CD4-positive, CD25-positive, alpha-beta regulatory T cell (primary cell): Measurements from ENCODE around the gene ESR1. TPM values are rescaled to one million over a fixed set of nuclear protein-coding genes. Genes with fewer than 3 reads are reported as not detected.

Experiments
- ATAC-seq, 2 donors: fragments of 150-1000 bp; cut with Tn5 transposase; one replicate each; pipeline ENCODE4 v1.10.0; 2021; ENCODE audit warnings: low read depth in 2 of 2, moderate number of reproducible peaks in 2 of 2, moderate library complexity in 1 of 2
- DNase-seq, 3 donors: peaks; one replicate each; pipeline versions ENCODE4 v3.0.0 to v3.0.0-alpha.2; 2012 to 2022; ENCODE audit warnings: mixed read lengths in 1 of 3
- H3K27ac ChIP-seq: one replicate; pipeline ENCODE4 v1.7.0; 2013; ENCODE audit warnings: mild to moderate bottlenecking, low read length; ENCODE audit not compliant: insufficient read depth, poor library complexity, severe bottlenecking
- H3K27me3 ChIP-seq: one replicate; pipeline ENCODE4 v1.7.0; 2013; ENCODE audit warnings: low read length; ENCODE audit not compliant: control insufficient read depth, insufficient read depth
- H3K36me3 ChIP-seq: one replicate; pipeline ENCODE4 v1.7.0; 2013; ENCODE audit warnings: mild to moderate bottlenecking, low read length, moderate library complexity; ENCODE audit not compliant: control insufficient read depth, insufficient read depth
- H3K4me1 ChIP-seq: 2 replicates; pipeline ENCODE4 v1.7.0; 2013; ENCODE audit warnings: mild to moderate bottlenecking, low read length; ENCODE audit not compliant: insufficient read depth, control insufficient read depth, poor library complexity, severe bottlenecking
- H3K4me3 ChIP-seq: one replicate; pipeline ENCODE4 v1.7.0; 2013; ENCODE audit warnings: low read depth, mild to moderate bottlenecking, low read length, moderate library complexity
- H3K9me3 ChIP-seq, 2 experiments: 1 replicate in 1 of 2; 2 replicates in 1 of 2; pipeline ENCODE4 v1.7.0; 2013; ENCODE audit warnings: low read length in 2 of 2, mild to moderate bottlenecking in 1 of 2, moderate library complexity in 1 of 2; ENCODE audit not compliant: control insufficient read depth in 2 of 2
- H3K27ac Mint-ChIP-seq, 3 donors: one replicate each; pipeline ENCODE4 v1.8.0; 2020 to 2022; ENCODE audit warnings: mild to moderate bottlenecking in 3 of 3, mixed read lengths in 3 of 3, moderate library complexity in 2 of 3
- H3K27me3 Mint-ChIP-seq: one replicate; pipeline ENCODE4 v1.8.0; 2022; ENCODE audit warnings: mild to moderate bottlenecking, mixed read lengths
- H3K36me3 Mint-ChIP-seq: one replicate; pipeline ENCODE4 v1.8.0; 2020; ENCODE audit warnings: mixed read lengths
- H3K4me1 Mint-ChIP-seq, 4 donors: one replicate each; pipeline ENCODE4 v1.8.0; 2020 to 2022; ENCODE audit warnings: mixed read lengths in 4 of 4, mild to moderate bottlenecking in 1 of 4
- H3K4me3 Mint-ChIP-seq, 4 donors: one replicate each; pipeline ENCODE4 v1.8.0; 2020 to 2022; ENCODE audit warnings: mild to moderate bottlenecking in 4 of 4, mixed read lengths in 4 of 4, moderate library complexity in 3 of 4
- H3K9me3 Mint-ChIP-seq, 7 donors: one replicate each; pipeline ENCODE4 v1.8.0; 2020 to 2022; ENCODE audit warnings: mixed read lengths in 7 of 7, mild to moderate bottlenecking in 3 of 7, moderate library complexity in 2 of 7
- polyA plus RNA-seq, 4 donors: library from polyadenylated mRNA; unstranded; fragments of 300-500 nt; fragmentation: Illumina TruSeq; gene quantifications; one replicate each; pipeline ENCODE4 v1.2.3, GENCODE V29; 2021
- total RNA-seq: library from RNA; stranded (reverse); gene quantifications from one replicate; pipeline ENCODE4 v1.2.3, GENCODE V29; 2022

The ESR1 gene
- total RNA-seq (4.7 TPM), polyA plus RNA-seq (1 to 10 TPM in 1 of 4 donors, under 1 TPM in 3; 0.18 to 1.4 (median 0.68) TPM)

GRCh38 chr6:151807513-151808370 is at the start of gene ESR1:
ESR1 (plus strand) TSS chr6:151807682; CDS start chr6:151807913, 231 bp downstream.
- Histone ChIP-seq H3K36me3 (no peaks in the 10 kb centered on the region), H3K4me1 (peaks cover 9% of the 10 kb centered on the region), H3K27ac (no peak within 1 kb of the TSS), H3K27me3 (peaks cover 11% of the 10 kb centered on the region), H3K4me3 (no peak within 1 kb of the TSS), H3K9me3 (no peaks in the 10 kb centered on the region)
- Mint-ChIP-seq H3K27ac (no peak within 1 kb of the TSS), H3K4me1 (peaks cover 0 to 13% (median 9%) of the 10 kb centered on the region in 4 donors), H3K27me3 (peaks cover 66% of the 10 kb centered on the region), H3K9me3 (peaks cover 0 to 3% (median 0%) of the 10 kb centered on the region in 7 donors), H3K4me3 (peak within 1 kb of the TSS in 3 of 4 donors; percentile 55 to 67 (median 61)), H3K36me3 (peaks cover 3% of the 10 kb centered on the region)
- DNase-seq: peak in 1 of 3 donors; percentile 4
- no peak for ATAC-seq

GRCh38 chr6:151760486-151760885 is 47.0 kb upstream of the ESR1 start:
- no peaks in the 10 kb centered on the region for H3K9me3 Mint-ChIP-seq
- no peaks in the 10 kb centered on the region for H3K27me3 Mint-ChIP-seq
- H3K36me3 Mint-ChIP-seq: no peaks in the 10 kb centered on the region

GRCh38 chr6:151761851-151762250 is 45.6 kb upstream of the ESR1 start:
- Mint-ChIP-seq H3K4me1 (peaks cover 12 to 27% (median 15%) of the 10 kb centered on the region in 4 donors), H3K27ac (peak overlapping the region in 1 of 3 donors; percentile 62), H3K9me3 (no peaks in the 10 kb centered on the region), H3K27me3 (no peaks in the 10 kb centered on the region), H3K4me3 (no peak overlapping the region), H3K36me3 (no peaks in the 10 kb centered on the region)
- H3K36me3 ChIP-seq: no peaks in the 10 kb centered on the region
- H3K4me1 ChIP-seq: peaks cover 16% of the 10 kb centered on the region
- no peak overlapping the region for H3K4me3 ChIP-seq
- ATAC-seq (no peak), DNase-seq (peak in 1 of 3 donors; percentile 4)
- H3K27ac ChIP-seq: no peak overlapping the region
- H3K9me3 ChIP-seq: no peaks in the 10 kb centered on the region
- H3K27me3 ChIP-seq: no peaks in the 10 kb centered on the region

More at GRCh38 chr6:151760486-151760885, 47.0 kb upstream of the ESR1 start:
- Histone ChIP-seq H3K4me1 (peaks cover 16% of the 10 kb centered on the region), H3K36me3 (no peaks in the 10 kb centered on the region), H3K9me3 (no peaks in the 10 kb centered on the region), H3K27ac (no peak overlapping the region), H3K4me3 (no peak overlapping the region), H3K27me3 (no peaks in the 10 kb centered on the region)
- Mint-ChIP-seq H3K4me3 (no peak overlapping the region), H3K27ac (peak overlapping the region in 1 of 3 donors; percentile 62), H3K4me1 (peaks cover 12 to 34% (median 16%) of the 10 kb centered on the region in 4 donors)
- no peak for DNase-seq
- no peak for ATAC-seq

GRCh38 chr6:151762817-151763216 is 44.7 kb upstream of the ESR1 start:
- Mint-ChIP-seq H3K9me3 (no peaks in the 10 kb centered on the region), H3K27ac (no peak overlapping the region), H3K27me3 (peaks cover 2% of the 10 kb centered on the region), H3K36me3 (no peaks in the 10 kb centered on the region), H3K4me3 (no peak overlapping the region), H3K4me1 (peaks cover 5 to 17% (median 6%) of the 10 kb centered on the region in 4 donors)
- H3K4me1 ChIP-seq: peaks cover 6% of the 10 kb centered on the region
- no peaks in the 10 kb centered on the region for H3K9me3 ChIP-seq
- H3K27me3 ChIP-seq: no peaks in the 10 kb centered on the region
- no peaks in the 10 kb centered on the region for H3K36me3 ChIP-seq
- H3K4me3 ChIP-seq: no peak overlapping the region
- DNase-seq (no peak), ATAC-seq (no peak)
- no peak overlapping the region for H3K27ac ChIP-seq

GRCh38 chr6:151763303-151763702 is 44.2 kb upstream of the ESR1 start:
- Mint-ChIP-seq H3K27me3 (peaks cover 7% of the 10 kb centered on the region), H3K36me3 (no peaks in the 10 kb centered on the region), H3K4me3 (no peak overlapping the region), H3K4me1 (peaks cover under 1 to 12% (median 4%) of the 10 kb centered on the region in 4 donors), H3K27ac (peak overlapping the region in 1 of 3 donors; percentile 49), H3K9me3 (no peaks in the 10 kb centered on the region)
- no peaks in the 10 kb centered on the region for H3K36me3 ChIP-seq
- H3K27ac ChIP-seq: no peak overlapping the region
- no peaks in the 10 kb centered on the region for H3K9me3 ChIP-seq
- peaks cover 1% of the 10 kb centered on the region for H3K4me1 ChIP-seq
- no peak overlapping the region for H3K4me3 ChIP-seq
- DNase-seq (no peak), ATAC-seq (no peak)
- H3K27me3 ChIP-seq: peaks cover 4% of the 10 kb centered on the region

DNA sequence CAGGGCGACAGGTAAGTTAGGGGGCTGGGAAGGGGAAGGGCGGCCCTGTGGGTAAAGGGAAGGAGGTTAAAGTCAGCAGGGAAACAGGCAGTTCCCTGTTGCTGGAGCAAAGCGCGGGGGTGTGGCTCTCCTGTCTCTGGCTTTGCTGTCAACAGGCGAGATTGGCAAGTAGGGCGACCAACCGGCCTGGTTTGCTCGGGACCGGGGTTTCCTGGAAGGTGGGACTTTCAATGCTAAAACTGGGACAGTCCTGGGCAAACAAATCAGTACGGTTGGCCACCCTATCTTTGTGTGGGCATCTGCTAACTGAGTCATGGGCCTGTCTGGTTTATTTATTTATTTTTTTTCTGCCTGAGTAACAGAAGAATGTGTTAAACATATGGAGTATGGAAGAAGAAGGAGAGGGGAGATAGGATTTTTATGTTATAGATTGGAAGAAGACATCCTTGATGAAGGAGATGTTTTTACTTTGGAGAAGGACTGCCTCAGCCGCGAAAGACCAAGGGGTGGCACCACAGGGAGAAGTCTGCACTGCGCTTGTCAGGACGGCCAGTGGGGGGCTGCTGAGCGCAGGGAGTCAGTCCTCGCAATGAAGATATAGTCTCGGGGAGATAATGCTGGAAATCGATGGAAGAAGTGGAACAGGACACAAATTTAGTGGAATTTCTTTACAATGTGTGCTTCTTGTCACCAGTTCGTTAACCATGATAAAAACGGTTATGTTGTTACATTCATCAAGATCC is 43.4 kb upstream of the ESR1 start:
- peaks cover 4% of the 10 kb centered on the region for H3K27me3 ChIP-seq
- peak in 1 of 3 donors; percentile 33 for DNase-seq
- peak in 1 of 2 donors; percentile 47 for ATAC-seq
- no peaks in the 10 kb centered on the region for H3K36me3 ChIP-seq
- Mint-ChIP-seq H3K9me3 (no peaks in the 10 kb centered on the region), H3K27ac (peak overlapping the region in 2 of 3 donors; percentile 72 to 84), H3K4me3 (no peak overlapping the region), H3K4me1 (peaks cover 0 to 8% (median 3%) of the 10 kb centered on the region in 4 donors), H3K27me3 (peaks cover 9% of the 10 kb centered on the region), H3K36me3 (no peaks in the 10 kb centered on the region)
- no peak overlapping the region for H3K4me3 ChIP-seq
- no peak overlapping the region for H3K27ac ChIP-seq
- no peaks in the 10 kb centered on the region for H3K4me1 ChIP-seq
- H3K9me3 ChIP-seq: no peaks in the 10 kb centered on the region

DNA sequence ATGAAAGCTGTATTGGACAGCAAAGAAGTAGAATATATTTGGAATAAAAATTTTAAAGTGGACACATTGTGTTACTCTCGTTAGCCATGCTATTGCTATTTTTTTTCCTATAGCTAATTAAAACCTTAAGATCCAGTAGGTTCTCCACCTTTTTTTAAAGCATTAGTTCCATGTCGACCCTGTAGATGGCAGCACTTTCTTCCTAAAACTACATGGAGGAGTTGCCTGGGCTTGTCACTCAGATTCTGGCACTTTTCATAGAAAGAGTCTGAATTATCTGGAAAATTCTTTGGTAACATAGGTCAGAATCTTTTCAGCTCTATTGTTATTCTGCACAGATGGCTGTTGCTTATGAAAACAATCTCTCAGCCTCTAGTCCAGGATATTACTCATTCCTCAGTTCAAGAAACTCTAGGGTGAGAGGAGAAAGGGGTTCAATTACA is 42.0 kb upstream of the ESR1 start:
- no peaks in the 10 kb centered on the region for H3K9me3 Mint-ChIP-seq
- H3K4me3 Mint-ChIP-seq: no peak overlapping the region
- no peak overlapping the region for H3K27ac Mint-ChIP-seq
- no peak overlapping the region for H3K27ac ChIP-seq
- peaks cover 10% of the 10 kb centered on the region for H3K27me3 Mint-ChIP-seq
- H3K27me3 ChIP-seq: peaks cover 4% of the 10 kb centered on the region
- H3K9me3 ChIP-seq: no peaks in the 10 kb centered on the region
- ATAC-seq (peak in 1 of 2 donors; percentile 45), DNase-seq (peak in 2 of 3 donors; percentile 40 to 73)
- H3K4me1 Mint-ChIP-seq: peaks cover 0 to 8% (median 3%) of the 10 kb centered on the region in 4 donors
- H3K4me1 ChIP-seq: no peaks in the 10 kb centered on the region
- H3K4me3 ChIP-seq: no peak overlapping the region
- no peaks in the 10 kb centered on the region for H3K36me3 ChIP-seq
- H3K36me3 Mint-ChIP-seq: no peaks in the 10 kb centered on the region
